Measurements from ENCODE around the gene NPC1L1.
A peak's percentile ranks its signal among the peaks of the same experiment; 100 is the strongest.

Gene NPC1L1

GRCh38 chr7:44497155-44498027 lies 43.7 kb downstream of the NPC1L1 start:
- no peak for DNase-seq

- no peak for DNase-seq
Measured at GRCh38 chr7:44496385-44496784, 44.7 kb downstream of the NPC1L1 start.

DNA sequence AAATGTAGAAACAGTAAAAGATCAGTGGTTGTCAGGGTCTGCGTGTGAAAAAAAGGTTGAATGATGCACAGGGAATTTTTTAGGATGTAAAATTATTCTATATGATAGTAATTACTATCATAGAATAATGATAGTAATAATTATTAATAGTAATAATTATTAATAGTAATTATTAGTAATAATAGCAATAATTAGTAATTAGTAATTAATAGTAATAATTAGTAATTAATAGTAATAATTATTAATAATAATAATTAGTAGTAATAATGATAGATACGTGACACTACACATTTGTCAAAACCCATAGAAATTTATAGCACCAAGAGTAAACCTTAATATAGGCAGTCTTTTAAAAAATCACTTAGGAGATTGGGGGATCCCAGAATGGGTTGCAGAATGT lies 46.2 kb downstream of the NPC1L1 start:
- no peak for DNase-seq

DNA sequence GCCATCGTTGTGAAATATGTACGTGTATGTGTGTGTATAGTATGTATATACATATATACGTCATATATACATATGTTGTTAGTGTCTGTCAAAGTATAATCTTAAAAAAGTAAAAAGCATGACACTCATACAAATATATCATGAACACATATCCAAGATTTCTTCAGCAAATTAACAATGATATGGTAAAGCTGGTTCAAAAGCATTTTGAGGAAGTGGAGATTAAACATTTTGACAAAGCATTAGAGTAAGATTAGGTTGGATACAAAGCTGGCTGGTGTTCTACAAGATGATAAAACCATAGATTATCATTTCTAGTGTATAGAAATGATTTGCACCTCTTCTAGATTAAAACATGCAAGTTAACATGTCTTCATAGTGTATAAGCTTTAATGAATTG lies 49.9 kb downstream of the NPC1L1 start:
- DNase-seq, result no peak

- peak; percentile 93 for DNase-seq
Measured at GRCh38 chr7:44490351-44491200, 50.6 kb downstream of the NPC1L1 start, which contains the start of gene NUDCD3. Gene NUDCD3, minus strand, starts transcription at chr7:44490658. Its CDS starts 58 bp downstream, at chr7:44490600.

- no peak for DNase-seq
Measured at GRCh38 chr7:44489955-44490350, 51.2 kb downstream of the NPC1L1 start.

GRCh38 chr7:44488955-44489354 lies 52.2 kb downstream of the NPC1L1 start:
- no peak for DNase-seq

DNA sequence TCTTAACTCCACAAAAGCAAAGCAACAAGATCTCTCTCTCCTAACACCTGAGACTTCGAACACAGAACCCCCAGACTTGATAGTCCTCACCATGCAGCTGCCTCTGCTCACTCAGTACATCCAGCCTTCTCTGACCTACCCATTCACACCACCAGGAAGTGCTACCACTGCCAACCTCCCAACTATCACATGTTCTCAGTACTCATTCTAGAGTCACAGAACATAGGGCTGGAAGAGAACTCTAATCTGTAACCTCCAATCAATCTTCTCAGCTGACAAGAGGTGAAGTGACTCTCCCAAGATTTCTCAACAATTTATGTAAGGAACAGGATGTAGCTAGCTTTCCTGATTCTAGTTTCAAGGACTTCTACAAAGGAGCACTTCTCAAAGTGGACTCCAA lies 54.4 kb downstream of the NPC1L1 start:
- DNase-seq, result no peak

GRCh38 chr7:44486001-44486400 lies 55.1 kb downstream of the NPC1L1 start:
- DNase-seq, result no peak

GRCh38 chr7:44484482-44485313 lies 56.4 kb downstream of the NPC1L1 start:
- DNase-seq, result no peak

DNA sequence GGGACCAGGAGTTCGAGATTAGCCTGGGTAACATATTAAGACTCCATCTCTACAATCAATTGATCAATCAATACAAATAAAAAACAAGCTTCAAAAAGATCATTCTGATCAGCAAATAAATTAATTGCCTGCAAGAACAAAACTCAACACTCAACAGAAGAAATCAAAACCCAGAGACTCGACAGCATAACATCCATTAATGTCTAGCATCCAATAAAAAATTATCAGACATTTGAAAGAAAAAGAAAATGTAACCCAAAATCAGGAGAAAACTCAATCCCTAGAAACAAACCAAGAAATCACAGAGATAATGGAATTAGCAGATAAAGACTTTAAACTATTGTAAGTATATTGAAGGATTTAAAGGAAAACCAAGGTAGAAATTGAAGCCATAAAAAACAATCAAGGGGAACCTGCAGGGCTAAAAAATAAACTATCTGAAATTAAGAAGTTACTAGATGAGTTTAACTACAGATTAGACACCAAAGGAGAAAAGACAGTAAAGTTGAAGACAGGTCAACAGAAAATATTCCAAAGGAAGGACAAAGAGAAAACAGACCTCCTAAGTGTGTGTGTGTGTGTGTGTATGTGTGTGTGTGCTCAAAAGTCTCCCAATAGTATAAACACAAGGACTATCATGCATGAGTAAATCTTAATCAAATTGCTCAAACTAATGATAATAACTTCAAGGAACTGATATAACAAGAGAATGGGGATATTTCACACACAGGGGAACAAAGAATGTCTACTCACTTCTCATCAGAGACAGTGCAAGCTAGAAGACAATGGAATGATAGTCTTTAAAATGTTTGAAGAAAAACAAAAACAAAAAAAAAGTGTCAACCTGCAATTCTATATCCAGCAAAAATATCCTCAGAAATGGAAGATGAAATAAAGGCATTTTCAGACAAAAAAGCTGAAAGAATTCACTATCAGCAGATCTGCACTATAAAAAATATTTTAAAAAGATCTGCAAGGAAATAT lies 58.3 kb downstream of the NPC1L1 start:
- no peak for DNase-seq

DNA sequence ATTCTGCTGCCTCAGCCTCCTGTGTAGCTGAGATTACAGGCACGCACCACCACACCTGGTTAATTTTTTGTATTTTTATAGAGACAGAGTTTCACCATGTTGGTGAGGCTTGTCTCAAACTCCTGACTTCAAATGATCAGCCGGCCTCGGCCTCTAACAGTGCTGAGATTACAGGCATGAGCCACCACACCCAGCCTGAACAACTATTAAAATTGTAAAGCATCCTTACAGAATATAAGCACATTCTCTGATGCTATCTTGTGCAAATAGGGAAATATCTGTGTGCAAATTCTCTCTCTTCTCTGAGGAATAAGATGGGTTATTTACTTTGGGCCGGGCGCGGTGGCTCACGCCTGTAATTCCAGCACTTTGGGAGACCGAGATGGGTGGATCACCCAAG lies 63.2 kb downstream of the NPC1L1 start:
- no peak for DNase-seq

GRCh38 chr7:44477063-44477830 lies 63.9 kb downstream of the NPC1L1 start:
- peak; percentile 60 for DNase-seq

DNA sequence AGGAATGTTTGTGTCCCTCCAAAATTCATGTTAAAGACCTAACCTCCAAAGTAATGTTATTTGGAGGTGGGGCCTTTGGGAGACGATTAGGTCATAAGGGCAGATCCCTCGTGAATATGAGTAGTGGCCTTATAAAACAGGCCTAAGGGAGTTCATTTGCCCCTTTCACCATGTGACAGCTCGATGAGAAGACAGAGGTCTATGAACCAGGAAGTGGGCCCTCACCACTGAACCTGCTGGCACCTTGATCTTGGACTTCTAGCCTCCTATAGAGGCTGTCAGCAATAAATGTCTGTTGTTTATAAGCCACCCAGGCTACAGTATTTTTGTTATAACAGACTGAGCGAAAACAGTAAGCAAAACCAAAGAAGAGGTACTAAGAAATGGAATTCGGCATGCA lies 64.8 kb downstream of the NPC1L1 start:
- no peak for DNase-seq

DNA sequence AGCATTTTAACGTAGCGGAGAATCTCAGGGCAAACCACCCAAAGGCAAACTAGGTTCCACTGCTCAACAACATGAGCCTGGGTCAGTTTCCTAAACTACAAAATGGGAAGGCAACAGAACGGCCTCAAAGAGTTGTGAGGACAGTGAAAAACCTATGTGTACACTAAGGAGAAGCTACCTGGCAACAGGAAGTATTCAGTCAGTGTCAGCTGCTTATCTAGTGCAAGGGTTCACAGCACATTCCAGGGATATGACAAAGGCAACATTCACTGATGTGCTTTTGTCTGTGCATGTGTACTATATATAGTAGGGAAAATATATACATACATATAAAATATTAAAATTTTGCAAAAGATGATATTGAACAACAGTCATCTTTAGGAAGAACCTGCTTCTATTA lies 67.8 kb downstream of the NPC1L1 start:
- no peak for DNase-seq

DNA sequence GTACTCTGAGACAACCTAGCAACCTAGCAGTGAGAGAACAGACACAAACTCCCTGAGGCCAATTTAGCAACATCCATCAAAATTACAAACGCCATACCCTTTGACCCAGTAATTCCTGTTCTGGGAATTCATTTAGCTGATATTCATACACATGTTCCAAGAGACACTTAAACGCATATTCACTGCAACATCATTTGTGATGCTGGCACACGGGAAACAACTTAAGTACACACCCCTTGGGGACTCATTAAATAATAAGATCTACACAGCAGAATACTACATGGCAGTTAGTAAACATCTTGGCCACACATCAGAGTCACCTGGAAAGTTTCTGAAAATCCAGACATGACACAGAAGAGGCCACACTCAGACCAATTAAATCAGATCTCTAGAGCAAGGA lies 68.3 kb downstream of the NPC1L1 start:
- DNase-seq, result no peak

DNA sequence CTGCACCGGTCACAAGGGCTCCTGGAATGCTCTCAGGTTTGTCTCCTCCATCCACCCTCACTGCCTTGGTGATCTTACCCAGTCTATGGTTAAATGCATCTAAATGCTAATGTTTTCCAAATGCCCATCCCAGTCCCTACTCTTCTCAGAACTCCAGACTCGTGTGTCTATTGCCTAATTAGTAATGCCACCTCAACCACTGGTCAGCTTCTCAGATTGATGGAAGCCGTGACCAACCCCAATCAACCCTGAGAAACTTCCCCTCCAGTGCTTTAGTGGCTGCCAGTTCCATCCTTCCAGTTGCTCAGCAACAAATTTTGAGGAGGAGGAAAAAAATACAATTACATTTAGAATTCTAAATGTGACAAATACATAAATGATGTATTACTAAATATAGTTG lies 69.3 kb downstream of the NPC1L1 start:
- DNase-seq, result no peak

DNA sequence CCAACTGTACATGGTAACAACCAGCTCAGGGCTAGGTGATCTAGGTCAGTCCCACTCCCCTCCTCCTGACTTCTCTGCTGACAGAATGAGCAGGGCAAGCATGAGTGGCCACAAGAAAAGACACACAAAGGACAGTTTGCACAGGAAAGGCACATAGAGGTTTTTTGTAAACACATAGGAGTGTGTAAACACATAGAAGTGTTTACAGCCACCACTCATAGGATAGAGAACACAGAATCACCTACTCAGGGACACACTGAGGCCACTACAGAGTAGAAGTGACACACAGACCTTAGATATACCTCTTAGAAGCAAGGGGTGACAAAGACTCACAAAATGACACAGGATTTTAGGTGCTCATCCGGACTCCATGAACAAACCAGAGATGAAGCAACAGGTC lies 69.7 kb downstream of the NPC1L1 start:
- no peak for DNase-seq

GRCh38 chr7:44470628-44471245 lies 70.4 kb downstream of the NPC1L1 start:
- no peak for DNase-seq

DNA sequence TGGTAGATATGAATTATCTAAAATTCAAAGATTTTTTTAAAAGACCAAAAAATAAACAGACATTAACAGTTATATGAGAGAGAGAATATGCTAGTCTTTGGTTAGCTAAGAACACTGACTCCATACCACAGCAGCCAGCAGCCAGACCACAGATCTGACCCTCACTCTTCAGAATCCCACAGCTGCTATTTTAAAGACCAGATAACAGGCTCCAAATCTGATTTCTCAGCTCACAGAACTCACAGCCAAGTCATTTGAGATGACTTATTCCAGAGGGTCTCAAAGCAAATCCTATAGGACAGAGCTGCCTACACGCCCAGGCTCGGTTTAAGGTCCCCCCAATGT lies 71.0 kb downstream of the NPC1L1 start:
- no peak for DNase-seq
